GM19099 (cell line): ENCODE measurements around the gene AGAP3.

Experiments used
- POLR2A ChIP-seq: IDR thresholded peaks from 3 replicates; pipeline ENCODE4 v1.6.1; 2011; ENCODE audit warnings: low read depth; ENCODE audit not compliant: insufficient read length; ENCODE audit errors: extremely low read depth

AGAP3 gene

GRCh38 chr7:151085691-151086620 lies at the start of gene AGAP3:
Gene AGAP3, plus strand, starts transcription at chr7:151086475. Its CDS starts 267 bp downstream, at chr7:151086742.
- peak; percentile 75 for TF ChIP-seq POLR2A

- TF ChIP-seq POLR2A, result no peak
Observed at GRCh38 chr7:151038951-151039849, 47.1 kb upstream of the AGAP3 start.

- TF ChIP-seq POLR2A, result no peak
Observed at GRCh38 chr7:151039850-151040548, 46.3 kb upstream of the AGAP3 start.

- TF ChIP-seq POLR2A, result no peak
Observed at GRCh38 chr7:151040616-151041375, 45.5 kb upstream of the AGAP3 start.

GRCh38 chr7:151043959-151044358 lies 42.3 kb upstream of the AGAP3 start:
- TF ChIP-seq POLR2A, result no peak

GRCh38 chr7:151045262-151045661 lies 41.0 kb upstream of the AGAP3 start:
- no peak for TF ChIP-seq POLR2A

GRCh38 chr7:151045967-151046366 lies 40.3 kb upstream of the AGAP3 start:
- TF ChIP-seq POLR2A, result no peak

- TF ChIP-seq POLR2A, result no peak
Observed at GRCh38 chr7:151046603-151047573, 39.4 kb upstream of the AGAP3 start.

- no peak for TF ChIP-seq POLR2A
Observed at GRCh38 chr7:151047976-151048815, 38.1 kb upstream of the AGAP3 start, which contains the start of gene ASIC3. Gene ASIC3, plus strand, starts transcription at chr7:151048531. Its CDS starts 355 bp downstream, at chr7:151048886.

GRCh38 chr7:151048911-151049463 lies 37.3 kb upstream of the AGAP3 start:
- no peak for TF ChIP-seq POLR2A

- no peak for TF ChIP-seq POLR2A
Observed at GRCh38 chr7:151051108-151051507, 35.2 kb upstream of the AGAP3 start.

GRCh38 chr7:151053096-151053495 lies 33.2 kb upstream of the AGAP3 start:
- TF ChIP-seq POLR2A, result no peak
